NB4 (cell line): ENCODE results near the gene PDE8B.

Experiments used
- DNase-seq: peaks from one replicate; pipeline ENCODE4 v3.0.0; 2010; ENCODE audit warnings: low read depth
- H3K4me3 ChIP-seq: one replicate; pipeline ENCODE4 v1.5.1; 2011; ENCODE audit warnings: mild to moderate bottlenecking, low read depth, low read length, moderate library complexity
- CTCF ChIP-seq: IDR thresholded peaks from one replicate; pipeline ENCODE4 v1.5.1; 2012; ENCODE audit warnings: low read depth, low read length
- MYC ChIP-seq: IDR thresholded peaks from 2 replicates; pipeline ENCODE4 v1.6.1; 2011; ENCODE audit warnings: low read depth, low read length
- POLR2A ChIP-seq: IDR thresholded peaks from 2 replicates; pipeline ENCODE4 v1.6.1; 2011; ENCODE audit warnings: mild to moderate bottlenecking; ENCODE audit not compliant: insufficient read length; ENCODE audit errors: extremely low read depth
- TF ChIP-seq, protein P1 (sequence below): IDR thresholded peaks from 2 replicates; pipeline ENCODE4 v1.6.1; 2011; ENCODE audit warnings: low read depth, low read length

The PDE8B gene

DNA sequence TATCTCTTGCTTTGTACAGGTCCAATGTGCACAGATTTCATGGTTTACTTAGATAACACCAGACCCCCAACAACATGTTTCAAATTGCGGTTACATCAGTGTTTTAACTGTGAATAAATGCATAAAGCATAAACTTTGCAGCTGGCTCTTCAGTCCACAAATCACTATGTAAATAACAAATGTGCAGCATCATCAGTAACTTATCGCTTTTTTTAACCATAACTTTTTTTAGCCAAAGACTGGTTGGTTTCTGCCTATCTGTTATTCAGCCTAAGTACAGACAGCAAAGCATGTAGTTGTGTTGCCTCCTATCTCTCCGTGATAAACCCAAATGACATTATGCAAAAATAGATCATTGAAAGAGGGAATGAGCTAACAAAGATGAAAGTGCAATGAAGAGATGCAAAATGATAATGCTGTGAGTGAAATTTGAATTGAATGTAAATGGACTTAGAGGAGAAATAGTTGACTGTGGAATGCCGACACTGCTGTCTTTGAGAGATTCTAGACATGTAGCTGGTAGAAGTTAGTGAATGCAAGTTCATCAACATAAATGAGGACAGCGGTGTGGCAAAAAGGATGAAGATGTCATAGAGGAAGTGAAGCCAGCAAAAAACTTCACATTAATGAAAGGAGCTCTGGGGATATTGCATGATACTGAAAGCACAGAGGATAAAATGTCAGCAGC lies 108.8 kb downstream of the PDE8B start:
- TF ChIP-seq CTCF (no peak), POLR2A (no peak), MYC (no peak)
- TF ChIP-seq, protein P1, sequence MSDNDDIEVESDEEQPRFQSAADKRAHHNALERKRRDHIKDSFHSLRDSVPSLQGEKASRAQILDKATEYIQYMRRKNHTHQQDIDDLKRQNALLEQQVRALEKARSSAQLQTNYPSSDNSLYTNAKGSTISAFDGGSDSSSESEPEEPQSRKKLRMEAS: no peak
- no peak overlapping the region for H3K4me3 ChIP-seq
- no peak for DNase-seq

GRCh38 chr5:77321793-77322394 lies 111.4 kb downstream of the PDE8B start:
- no peak overlapping the region for H3K4me3 ChIP-seq
- no peak for DNase-seq
- no peak for TF ChIP-seq POLR2A

DNA sequence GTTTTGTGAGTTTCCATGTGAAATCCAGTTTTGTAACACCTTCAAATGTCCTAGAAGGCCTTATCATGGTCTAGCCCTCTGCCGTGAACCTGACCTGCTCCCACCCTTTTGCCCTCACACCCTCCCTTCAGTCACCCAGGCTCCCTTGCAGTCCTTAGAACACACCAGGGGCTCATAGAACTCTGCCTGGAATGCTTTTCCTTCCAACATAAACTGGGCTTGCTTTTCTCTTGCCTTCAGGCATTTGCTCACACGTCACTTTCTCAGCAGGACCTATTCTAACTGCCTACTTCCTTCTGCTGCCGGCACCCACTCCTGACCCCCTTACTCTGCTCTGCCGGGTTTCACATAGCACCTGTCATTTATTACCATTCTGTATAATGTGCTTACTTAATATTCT lies 111.9 kb downstream of the PDE8B start:
- H3K4me3 ChIP-seq: no peak overlapping the region
- TF ChIP-seq CTCF: no peak
- TF ChIP-seq MYC: no peak
- TF ChIP-seq, protein P1: no peak
- no peak for TF ChIP-seq POLR2A
- no peak for DNase-seq

GRCh38 chr5:77325921-77326541 lies 115.6 kb downstream of the PDE8B start:
- no peak for TF ChIP-seq CTCF
- TF ChIP-seq, protein P1: no peak
- no peak for TF ChIP-seq MYC
- TF ChIP-seq POLR2A: no peak
- no peak for DNase-seq
- no peak overlapping the region for H3K4me3 ChIP-seq

DNA sequence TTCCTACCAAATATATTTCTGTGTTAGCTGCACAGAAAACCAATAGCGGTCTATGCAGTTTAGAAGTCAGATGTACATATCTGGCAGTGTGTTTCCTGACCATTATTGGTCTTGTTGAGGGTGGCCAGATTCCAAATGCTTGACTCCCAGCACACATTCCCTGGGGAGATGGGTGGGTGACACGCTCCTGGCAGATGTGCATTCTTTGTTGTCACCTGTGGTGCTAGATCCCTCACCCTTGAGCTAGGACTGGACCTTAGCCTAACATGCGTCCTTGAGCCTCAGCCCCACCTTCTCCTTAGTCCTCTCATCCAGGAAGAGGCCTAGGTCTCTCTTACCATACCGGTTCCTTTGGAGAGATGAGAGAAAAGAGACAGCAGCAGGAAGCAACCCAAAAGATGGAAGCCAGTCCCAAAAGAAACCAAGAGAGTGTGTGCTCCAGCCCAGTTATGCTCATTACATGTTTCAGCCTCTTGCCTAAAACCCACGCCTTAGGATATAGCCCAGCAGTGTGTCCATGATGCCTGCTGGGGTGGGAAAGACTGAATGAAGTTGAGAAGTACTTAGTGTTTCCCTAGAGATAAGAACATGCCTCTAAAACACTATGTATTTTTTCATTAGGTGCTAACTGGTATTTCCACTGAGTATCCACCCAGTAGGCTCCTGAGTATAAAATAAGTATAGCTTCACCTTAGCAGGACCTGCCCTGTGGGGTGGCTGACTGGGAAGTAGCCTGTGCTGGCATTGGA lies 116.7 kb downstream of the PDE8B start:
- H3K4me3 ChIP-seq: no peak overlapping the region
- TF ChIP-seq, protein P1: no peak
- TF ChIP-seq MYC (no peak), POLR2A (no peak), CTCF (no peak)
- DNase-seq: no peak
